Measurements from ENCODE around the gene PISD.
A peak's percentile ranks its signal among the peaks of the same experiment; 100 is the strongest.
"Not testable (repeated sequence)": the region's sequence is repeated elsewhere in the genome, so short reads cannot be mapped to it uniquely, and the experiment has no call there.

The PISD gene

DNA sequence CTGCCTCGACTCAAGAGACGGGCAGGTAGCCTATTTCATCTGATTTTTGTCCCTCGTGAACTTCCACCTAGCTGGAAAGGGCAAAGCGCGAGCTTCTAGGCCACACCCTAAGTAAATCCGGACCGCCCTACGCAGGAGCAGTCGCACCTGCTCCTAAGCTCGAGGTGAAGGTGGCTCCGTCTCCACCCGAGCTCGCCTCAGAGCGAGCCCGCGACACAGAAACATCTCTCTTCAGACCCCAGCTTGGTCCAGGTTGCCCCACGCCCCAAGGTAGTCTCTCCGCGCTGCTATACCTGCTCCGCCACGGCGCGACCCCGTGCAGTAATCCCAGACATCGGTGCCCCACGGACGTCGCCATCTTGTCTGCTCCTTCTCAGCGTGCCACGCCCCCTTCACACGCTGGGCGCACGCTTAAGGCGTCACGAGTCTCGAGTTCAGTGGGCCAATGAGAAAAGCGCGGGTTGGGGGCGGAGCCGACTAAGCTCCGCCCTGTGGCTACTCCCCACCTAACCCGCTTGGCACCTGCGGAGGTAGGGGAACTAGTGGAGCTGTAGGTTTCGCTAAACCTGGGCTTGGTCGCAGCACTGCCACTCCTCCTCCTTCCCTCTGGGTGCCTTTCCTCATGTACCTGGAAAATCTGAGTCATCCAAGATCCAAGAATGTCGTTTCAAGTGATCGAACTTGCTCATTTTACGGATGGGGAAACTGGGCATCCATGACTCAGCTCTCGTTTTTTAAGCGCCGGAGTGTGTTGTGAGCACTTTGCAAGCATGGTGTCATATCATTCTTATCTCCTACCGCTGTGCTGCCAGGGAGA lies at the start of gene PISD:
Gene PISD, minus strand, starts transcription at position 365 of the 817 bp plus-strand sequence. Its CDS starts 7 bp downstream, at position 358.
- Histone ChIP-seq H3K36me3 (ENCODE audit: control insufficient read depth, insufficient read depth, low read length) (no peaks in the 10 kb centered on the region), H3K4me3 (ENCODE audit: low read length) (peak within 1 kb of the TSS; percentile 37), H3K4me1 (ENCODE audit: control insufficient read depth, insufficient read depth, low read length) (peaks cover 21% of the 10 kb centered on the region), H3K9ac (ENCODE audit: low read length) (peak within 1 kb of the TSS; percentile 77), H3K27me3 (ENCODE audit: control insufficient read depth, insufficient read depth, low read length) (no peaks in the 10 kb centered on the region), H3K9me3 (ENCODE audit: control insufficient read depth, low read length) (no peaks in the 10 kb centered on the region)

DNA sequence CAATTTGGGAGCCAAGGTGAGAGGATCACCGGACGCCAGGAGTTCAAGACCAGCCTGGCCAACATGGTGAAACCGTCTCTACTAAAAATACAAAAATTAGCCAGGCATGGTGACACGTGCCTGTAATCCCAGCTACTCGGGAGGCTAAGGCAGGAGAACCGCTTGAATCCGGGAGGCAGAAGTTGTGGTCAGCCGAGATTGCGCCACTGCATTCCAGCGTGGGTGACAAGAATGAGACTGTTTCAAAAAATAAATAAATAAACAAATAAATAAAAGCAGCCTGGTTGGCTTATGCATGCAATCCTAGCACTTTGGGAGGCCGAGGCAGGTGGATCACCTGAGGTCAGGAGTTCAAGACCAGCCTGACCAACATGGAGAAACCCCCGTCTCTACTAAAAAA lies 49.2 kb upstream of the PISD start:
- H3K4me1 ChIP-seq (ENCODE audit: control insufficient read depth, insufficient read depth, low read length); H3K4me3 ChIP-seq (ENCODE audit: low read length); H3K9ac ChIP-seq (ENCODE audit: low read length); H3K36me3 ChIP-seq (ENCODE audit: control insufficient read depth, insufficient read depth, low read length); H3K9me3 ChIP-seq (ENCODE audit: control insufficient read depth, low read length); H3K27me3 ChIP-seq (ENCODE audit: control insufficient read depth, insufficient read depth, low read length): not testable (repeated sequence)

DNA sequence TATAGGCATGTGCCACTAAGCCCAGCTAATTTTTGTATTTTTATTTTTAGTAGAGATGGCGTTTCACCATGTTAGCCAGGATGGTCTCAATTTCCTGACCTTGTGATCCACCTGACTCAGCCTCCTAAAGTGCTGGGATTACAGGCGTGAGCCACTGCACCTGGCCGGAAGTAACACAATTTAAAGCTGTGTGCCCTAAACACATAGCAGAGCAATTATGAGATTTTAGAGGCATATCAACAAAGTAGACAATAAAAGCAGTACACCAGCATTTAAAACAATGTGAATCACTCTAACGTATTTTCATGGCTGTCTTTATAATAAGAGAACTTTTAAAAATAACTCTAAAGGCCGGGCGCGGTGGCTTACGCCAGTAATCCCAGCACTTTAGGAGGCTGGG lies 45.5 kb upstream of the PISD start:
- Histone ChIP-seq H3K9ac (ENCODE audit: low read length) (no peak overlapping the region), H3K27me3 (ENCODE audit: control insufficient read depth, insufficient read depth, low read length) (no peaks in the 10 kb centered on the region), H3K4me3 (ENCODE audit: low read length) (no peak overlapping the region), H3K36me3 (ENCODE audit: control insufficient read depth, insufficient read depth, low read length) (peaks cover 5% of the 10 kb centered on the region), H3K9me3 (ENCODE audit: control insufficient read depth, low read length) (no peaks in the 10 kb centered on the region), H3K4me1 (ENCODE audit: control insufficient read depth, insufficient read depth, low read length) (no peaks in the 10 kb centered on the region)

DNA sequence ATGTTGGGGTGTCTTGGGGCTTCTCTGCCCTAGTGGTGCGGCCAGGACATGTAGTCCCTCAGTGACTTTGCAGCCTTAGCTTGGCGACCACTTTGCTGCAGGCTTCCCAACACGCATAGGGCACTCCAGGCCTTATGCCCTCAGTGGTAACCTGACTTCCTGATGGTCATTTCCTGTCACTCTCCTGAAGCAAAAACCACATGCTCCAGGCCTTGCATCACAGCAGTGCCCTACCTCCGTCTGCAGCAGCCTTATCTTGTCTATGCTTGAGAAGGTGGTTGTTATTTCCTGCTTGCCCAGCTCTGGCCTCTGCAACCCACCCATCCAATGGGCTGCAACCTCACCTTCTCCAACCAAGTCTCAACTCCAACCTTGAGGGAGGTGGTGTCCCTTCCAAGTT lies 33.4 kb upstream of the PISD start:
- Histone ChIP-seq H3K36me3 (ENCODE audit: control insufficient read depth, insufficient read depth, low read length) (peaks cover 5% of the 10 kb centered on the region), H3K27me3 (ENCODE audit: control insufficient read depth, insufficient read depth, low read length) (no peaks in the 10 kb centered on the region), H3K9ac (ENCODE audit: low read length) (no peak overlapping the region)

DNA sequence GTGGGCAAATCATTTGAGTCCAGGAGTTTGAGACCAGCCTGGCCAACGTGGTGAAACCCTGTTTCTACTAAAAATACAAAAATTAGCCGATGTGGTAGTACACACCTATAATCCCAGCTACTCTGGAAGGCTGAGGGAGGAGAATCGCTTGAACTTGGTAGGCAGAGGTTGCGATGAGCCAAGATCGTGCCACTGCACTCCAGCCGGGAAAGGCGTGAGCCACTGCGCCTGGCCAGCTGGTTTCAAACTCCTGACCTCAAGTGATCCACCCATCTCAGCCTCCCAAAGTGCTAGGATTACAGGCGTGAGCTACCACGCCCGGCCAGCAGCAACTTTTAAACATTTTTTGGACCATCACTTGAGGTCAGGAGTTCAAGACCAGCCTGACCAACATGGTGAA lies 32.0 kb upstream of the PISD start:
- not testable (repeated sequence) for H3K36me3 ChIP-seq (ENCODE audit: control insufficient read depth, insufficient read depth, low read length); H3K9ac ChIP-seq (ENCODE audit: low read length); H3K4me1 ChIP-seq (ENCODE audit: control insufficient read depth, insufficient read depth, low read length); H3K4me3 ChIP-seq (ENCODE audit: low read length); H3K9me3 ChIP-seq (ENCODE audit: control insufficient read depth, low read length); H3K27me3 ChIP-seq (ENCODE audit: control insufficient read depth, insufficient read depth, low read length)

More for the DNA sequence above, 33.4 kb upstream of the PISD start:
- Histone ChIP-seq H3K4me1 (ENCODE audit: control insufficient read depth, insufficient read depth, low read length) (no peaks in the 10 kb centered on the region), H3K4me3 (ENCODE audit: low read length) (no peak overlapping the region), H3K9me3 (ENCODE audit: control insufficient read depth, low read length) (no peaks in the 10 kb centered on the region)

DNA sequence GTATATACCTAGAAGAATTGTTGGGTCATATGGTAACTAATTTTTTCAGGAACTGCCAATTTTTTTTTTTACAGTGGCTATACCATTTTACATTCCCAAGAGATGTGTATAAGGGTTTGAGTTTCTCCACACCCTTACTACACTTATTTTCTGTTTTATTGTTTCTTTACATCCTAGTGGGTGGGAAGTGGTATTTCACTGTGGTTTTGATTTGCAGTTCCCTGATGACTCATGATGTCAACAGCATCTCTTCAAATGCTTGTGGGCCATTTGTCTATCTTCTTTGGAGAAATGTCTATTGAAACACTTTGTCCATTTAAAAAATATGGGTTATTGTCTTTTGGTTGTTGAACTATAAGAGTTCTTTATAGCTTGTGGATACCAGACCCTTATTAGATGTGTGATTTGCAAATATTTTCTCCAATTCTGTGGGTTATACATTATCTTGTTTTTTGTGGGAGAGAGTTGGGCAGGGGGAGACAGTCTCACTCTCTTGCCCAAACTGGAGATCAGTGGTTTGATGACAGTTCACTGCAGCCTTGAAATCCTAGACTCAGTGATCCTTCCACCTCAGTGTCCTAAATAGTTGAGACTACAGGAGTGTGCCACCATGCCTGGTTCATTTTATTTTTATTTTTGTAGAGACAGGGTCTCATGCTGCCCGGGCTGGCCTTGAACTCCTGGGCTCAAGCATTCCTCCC lies 30.3 kb upstream of the PISD start:
- Histone ChIP-seq H3K9ac (ENCODE audit: low read length) (no peak overlapping the region), H3K36me3 (ENCODE audit: control insufficient read depth, insufficient read depth, low read length) (peaks cover 5% of the 10 kb centered on the region)

DNA sequence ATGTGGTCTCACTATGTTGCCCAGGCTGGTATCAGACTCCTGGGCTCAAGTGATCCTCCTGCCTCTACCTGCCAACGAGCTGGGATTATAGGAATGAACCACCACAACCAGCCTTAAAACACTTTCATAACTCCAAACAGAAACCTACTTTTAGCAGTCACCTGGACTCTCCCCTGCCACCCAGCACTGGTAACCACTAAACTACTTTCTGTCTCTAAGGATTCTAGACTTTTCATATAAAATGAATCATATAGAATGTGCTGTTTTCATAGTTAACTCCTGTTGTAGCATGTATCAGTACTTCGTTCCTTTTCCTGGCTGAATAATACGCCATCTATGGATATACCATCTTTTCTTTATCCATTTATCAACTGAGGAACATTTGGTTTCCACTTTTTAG lies 29.4 kb upstream of the PISD start:
- H3K4me3 ChIP-seq (ENCODE audit: low read length) = no peak overlapping the region
- H3K9me3 ChIP-seq (ENCODE audit: control insufficient read depth, low read length) = no peaks in the 10 kb centered on the region
- no peak overlapping the region for H3K9ac ChIP-seq (ENCODE audit: low read length)
- H3K4me1 ChIP-seq (ENCODE audit: control insufficient read depth, insufficient read depth, low read length) = no peaks in the 10 kb centered on the region
- no peaks in the 10 kb centered on the region for H3K27me3 ChIP-seq (ENCODE audit: control insufficient read depth, insufficient read depth, low read length)
- H3K36me3 ChIP-seq (ENCODE audit: control insufficient read depth, insufficient read depth, low read length) = peaks cover 5% of the 10 kb centered on the region

More for the DNA sequence above, 30.3 kb upstream of the PISD start:
- no peak overlapping the region for H3K4me3 ChIP-seq (ENCODE audit: low read length)
- H3K9me3 ChIP-seq (ENCODE audit: control insufficient read depth, low read length) = no peaks in the 10 kb centered on the region
- H3K4me1 ChIP-seq (ENCODE audit: control insufficient read depth, insufficient read depth, low read length) = no peaks in the 10 kb centered on the region
- H3K27me3 ChIP-seq (ENCODE audit: control insufficient read depth, insufficient read depth, low read length) = no peaks in the 10 kb centered on the region

DNA sequence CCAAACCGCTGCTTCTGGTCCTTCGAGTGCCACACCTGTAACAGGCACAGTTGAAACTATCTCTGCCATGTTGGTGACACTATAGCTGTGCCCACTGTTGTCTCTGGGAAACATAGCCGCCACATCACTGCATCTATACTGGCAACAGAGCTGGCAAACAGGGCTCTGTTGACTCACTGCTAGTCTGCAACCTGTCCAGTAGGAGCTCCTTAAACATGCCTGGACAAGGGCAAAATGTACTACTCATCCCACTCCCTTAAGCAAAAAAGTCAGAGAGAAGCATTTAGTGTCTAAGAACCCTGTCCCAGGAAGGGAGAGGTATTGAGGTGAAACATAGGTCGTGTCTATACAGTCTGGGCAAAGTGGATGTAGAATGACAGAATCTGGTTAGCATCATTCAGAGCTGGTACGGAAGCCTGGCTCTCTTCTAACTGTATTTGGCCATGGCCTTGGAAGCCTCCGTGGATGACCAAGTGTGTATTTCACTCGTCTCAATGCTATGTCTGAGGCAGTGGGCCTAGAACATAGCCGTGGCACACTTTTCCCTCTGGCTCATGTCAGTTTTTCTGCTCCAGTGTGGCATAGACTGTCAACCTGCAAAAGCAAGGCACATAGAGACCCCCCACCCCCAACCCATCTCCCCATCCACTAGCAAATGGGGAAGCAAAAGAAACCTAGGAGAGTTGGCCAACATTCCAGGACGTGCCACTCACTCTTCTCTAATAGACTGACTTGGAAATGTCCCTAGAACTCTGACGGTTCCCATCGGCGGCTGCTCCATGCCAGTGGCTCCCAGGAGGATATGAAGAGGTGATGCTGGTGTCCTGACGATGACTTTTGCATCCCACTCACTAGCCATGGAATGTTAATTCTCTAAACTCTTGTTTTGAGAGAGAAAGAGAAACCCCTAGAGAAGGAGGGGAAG lies 21.4 kb upstream of the PISD start:
- Histone ChIP-seq H3K4me3 (ENCODE audit: low read length) (no peak overlapping the region), H3K27me3 (ENCODE audit: control insufficient read depth, insufficient read depth, low read length) (no peaks in the 10 kb centered on the region), H3K4me1 (ENCODE audit: control insufficient read depth, insufficient read depth, low read length) (no peaks in the 10 kb centered on the region), H3K9ac (ENCODE audit: low read length) (no peak overlapping the region), H3K36me3 (ENCODE audit: control insufficient read depth, insufficient read depth, low read length) (peaks cover 4% of the 10 kb centered on the region), H3K9me3 (ENCODE audit: control insufficient read depth, low read length) (no peaks in the 10 kb centered on the region)

DNA sequence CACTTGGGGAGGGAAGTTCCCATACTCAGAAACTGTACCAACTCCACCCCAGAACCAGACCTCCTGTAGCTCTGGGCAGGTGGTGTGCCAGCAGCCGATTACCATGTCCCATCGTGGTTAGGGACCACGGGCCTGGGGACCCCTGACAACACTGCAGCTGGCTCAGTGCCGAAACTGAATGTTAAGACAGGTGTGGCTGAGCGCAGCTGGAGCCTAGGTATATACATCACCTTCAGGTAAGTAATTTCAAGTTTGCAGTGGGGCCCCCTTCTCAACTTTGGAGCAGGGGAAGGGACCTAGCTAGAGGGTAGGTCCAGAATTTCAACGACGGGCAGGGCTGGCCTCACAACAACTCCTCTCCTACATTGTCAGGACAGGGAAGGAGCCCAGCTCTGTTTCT lies 20.7 kb upstream of the PISD start:
- Histone ChIP-seq H3K9ac (ENCODE audit: low read length) (no peak overlapping the region), H3K36me3 (ENCODE audit: control insufficient read depth, insufficient read depth, low read length) (peaks cover 4% of the 10 kb centered on the region), H3K4me3 (ENCODE audit: low read length) (no peak overlapping the region), H3K9me3 (ENCODE audit: control insufficient read depth, low read length) (no peaks in the 10 kb centered on the region), H3K4me1 (ENCODE audit: control insufficient read depth, insufficient read depth, low read length) (no peaks in the 10 kb centered on the region), H3K27me3 (ENCODE audit: control insufficient read depth, insufficient read depth, low read length) (no peaks in the 10 kb centered on the region)

DNA sequence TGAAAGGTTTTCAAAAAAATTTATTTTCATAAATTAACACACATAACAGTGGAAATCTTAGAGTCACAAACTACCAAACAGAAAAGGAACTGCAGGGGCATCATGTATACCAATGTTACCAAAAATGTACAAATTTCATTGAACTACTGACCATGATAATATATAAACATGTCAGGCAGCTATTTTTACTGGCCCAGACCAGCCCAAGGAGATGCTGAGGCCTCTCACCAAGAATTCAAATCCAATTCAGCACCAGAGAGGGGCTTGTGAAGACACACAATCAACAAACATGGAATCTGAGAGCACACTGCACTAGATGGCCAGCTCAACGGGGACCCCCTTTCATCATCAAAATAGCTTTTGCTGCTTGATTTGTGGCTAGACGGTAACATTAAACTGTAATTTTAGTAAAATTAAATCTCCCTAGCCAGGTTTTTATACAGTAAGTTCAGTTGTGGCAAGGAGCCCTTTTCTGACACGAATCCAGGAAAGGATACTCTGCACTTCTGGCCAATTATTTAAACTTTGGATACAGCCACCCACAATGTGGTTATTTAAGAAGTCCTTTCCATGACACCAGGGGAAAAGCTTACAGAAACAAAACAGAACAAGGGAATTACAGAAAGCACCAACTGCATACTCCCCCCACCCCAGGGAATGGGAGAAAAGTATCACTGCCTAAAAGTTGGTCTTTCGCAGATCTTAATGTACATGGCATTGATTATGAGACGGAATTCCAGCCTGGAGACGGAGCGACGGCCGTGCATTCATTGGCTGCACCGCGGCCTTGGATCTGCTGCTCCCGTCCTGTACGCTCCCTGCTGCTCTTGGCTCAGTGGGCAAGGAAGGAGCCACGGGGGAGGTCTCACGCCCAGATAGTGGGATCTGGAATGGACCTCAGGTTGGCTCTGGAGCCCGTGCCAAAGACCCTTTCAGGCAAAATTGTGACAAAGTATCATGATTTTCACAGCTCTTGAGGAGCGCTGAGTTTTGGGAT lies 19.6 kb upstream of the PISD start:
- Histone ChIP-seq H3K27me3 (ENCODE audit: control insufficient read depth, insufficient read depth, low read length) (no peaks in the 10 kb centered on the region), H3K4me1 (ENCODE audit: control insufficient read depth, insufficient read depth, low read length) (peaks cover under 1% of the 10 kb centered on the region), H3K9me3 (ENCODE audit: control insufficient read depth, low read length) (no peaks in the 10 kb centered on the region), H3K9ac (ENCODE audit: low read length) (no peak overlapping the region), H3K4me3 (ENCODE audit: low read length) (no peak overlapping the region), H3K36me3 (ENCODE audit: control insufficient read depth, insufficient read depth, low read length) (peaks cover 4% of the 10 kb centered on the region)

DNA sequence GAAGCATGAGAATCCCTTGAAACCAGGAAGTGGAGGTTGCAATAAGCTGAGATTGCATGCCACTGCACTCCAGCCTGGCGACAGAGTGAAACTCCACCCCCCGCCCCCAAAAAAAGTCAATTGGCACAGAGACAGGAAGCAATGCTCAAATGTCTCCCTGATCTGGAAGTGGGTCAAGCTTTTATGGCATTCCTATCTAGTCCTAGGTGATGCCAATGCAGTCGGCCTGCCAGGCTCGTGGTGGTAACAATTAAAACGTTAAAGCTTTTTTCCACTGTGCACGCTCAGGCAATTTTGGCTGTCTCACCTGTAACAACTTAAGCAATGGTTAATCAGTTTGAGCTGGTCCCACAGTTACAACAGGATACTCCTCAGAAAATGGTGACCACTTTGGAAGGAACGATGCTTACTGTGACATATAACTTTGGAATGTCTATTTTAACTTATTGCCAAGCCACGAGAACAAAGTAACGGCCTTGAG lies 18.9 kb upstream of the PISD start:
- no peaks in the 10 kb centered on the region for H3K9me3 ChIP-seq (ENCODE audit: control insufficient read depth, low read length)
- no peaks in the 10 kb centered on the region for H3K27me3 ChIP-seq (ENCODE audit: control insufficient read depth, insufficient read depth, low read length)
- H3K4me1 ChIP-seq (ENCODE audit: control insufficient read depth, insufficient read depth, low read length) = peaks cover 7% of the 10 kb centered on the region
- H3K9ac ChIP-seq (ENCODE audit: low read length) = no peak overlapping the region
- no peak overlapping the region for H3K4me3 ChIP-seq (ENCODE audit: low read length)
- peaks cover 4% of the 10 kb centered on the region for H3K36me3 ChIP-seq (ENCODE audit: control insufficient read depth, insufficient read depth, low read length)
